ENCODE results near the gene ACSL1. TPM values are rescaled to one million over a fixed set of nuclear protein-coding genes. Genes with fewer than 3 reads are reported as not detected.

Gene ACSL1, protein sequence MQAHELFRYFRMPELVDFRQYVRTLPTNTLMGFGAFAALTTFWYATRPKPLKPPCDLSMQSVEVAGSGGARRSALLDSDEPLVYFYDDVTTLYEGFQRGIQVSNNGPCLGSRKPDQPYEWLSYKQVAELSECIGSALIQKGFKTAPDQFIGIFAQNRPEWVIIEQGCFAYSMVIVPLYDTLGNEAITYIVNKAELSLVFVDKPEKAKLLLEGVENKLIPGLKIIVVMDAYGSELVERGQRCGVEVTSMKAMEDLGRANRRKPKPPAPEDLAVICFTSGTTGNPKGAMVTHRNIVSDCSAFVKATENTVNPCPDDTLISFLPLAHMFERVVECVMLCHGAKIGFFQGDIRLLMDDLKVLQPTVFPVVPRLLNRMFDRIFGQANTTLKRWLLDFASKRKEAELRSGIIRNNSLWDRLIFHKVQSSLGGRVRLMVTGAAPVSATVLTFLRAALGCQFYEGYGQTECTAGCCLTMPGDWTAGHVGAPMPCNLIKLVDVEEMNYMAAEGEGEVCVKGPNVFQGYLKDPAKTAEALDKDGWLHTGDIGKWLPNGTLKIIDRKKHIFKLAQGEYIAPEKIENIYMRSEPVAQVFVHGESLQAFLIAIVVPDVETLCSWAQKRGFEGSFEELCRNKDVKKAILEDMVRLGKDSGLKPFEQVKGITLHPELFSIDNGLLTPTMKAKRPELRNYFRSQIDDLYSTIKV
- total RNA-seq (2011; cell fraction: chromatin; rRNA removed; ENCODE audit: low replicate concordance): 7.8 and 10.5 TPM in 2 replicates
- total RNA-seq (2011; cell fraction: nucleolus; rRNA removed): 3.7 and 4.2 TPM in 2 replicates
- 6.9 and 7.2 TPM in 2 replicates for total RNA-seq (2011; cell fraction: nucleoplasm; rRNA removed)
- total RNA-seq (2014; rRNA removed) (14.0 and 14.3 TPM in 2 replicates), total RNA-seq (2014; rRNA removed; fragmentation: Illumina TruSeq; extraction: Trizol) (23.6 and 25.3 TPM in 2 replicates), total RNA-seq (2015; rRNA removed; fragmentation: Illumina TruSeq; extraction: Trizol) (15.2 and 15.9 TPM in 2 replicates), total RNA-seq (2021) (22.2 and 22.6 TPM in 2 replicates), polyA plus RNA-seq (2011; rRNA removed) (6.7 and 21.8 TPM in 2 replicates), polyA plus RNA-seq (2014; fragmentation: Illumina TruSeq; extraction: Trizol) (24.1 and 24.4 TPM in 2 replicates), polyA plus RNA-seq (2014; fragmentation: Nextera tagmentation; extraction: Ambion mirVana) (10 to 100 TPM; 10.2 to 11.3 TPM), polyA plus RNA-seq (2014; rRNA removed) (15.0 TPM in 2 replicates), polyA minus RNA-seq (2011; rRNA and poly(A)+ RNA removed) (9.4 and 28.7 TPM in 2 replicates), Bru-seq, nascent RNA (percentile 66 among the genes with signal in this experiment), BruChase-seq, experiment 1, labeled RNA remaining after a 2-hour chase (percentile 67 among the genes with signal in this experiment), BruChase-seq, experiment 2, labeled RNA remaining after a 6-hour chase (percentile 68 among the genes with signal in this experiment)
- polyA plus RNA-seq (2011; cell fraction: cytosol; rRNA removed): 2.9 and 11.7 TPM in 2 replicates
- polyA plus RNA-seq (2011; cell fraction: nucleus; rRNA removed): 5.2 and 22.6 TPM in 2 replicates
- 13.0 and 38.4 TPM in 2 replicates for polyA plus RNA-seq (2012)
- polyA minus RNA-seq (2011; cell fraction: cytosol; rRNA and poly(A)+ RNA removed): 4.5 and 25.5 TPM in 2 replicates
- polyA minus RNA-seq (2011; cell fraction: nucleus; rRNA and poly(A)+ RNA removed): 2.6 and 14.3 TPM in 2 replicates
- long read RNA-seq, experiment 1, transcript ACSL1-202 (20 exons, 3,636 nt): minor isoform, 10 of 77 reads
- long read RNA-seq, experiment 1, transcript ACSL1-201 (21 exons, 3,832 nt): major isoform, 38 of 77 reads
- long read RNA-seq, experiment 1, partial matches to known transcripts: 7 of 77 reads
- long read RNA-seq, experiment 1, other reads (novel, unspliced or antisense): 21 of 77 reads
- long read RNA-seq, experiment 2, transcript ACSL1-201 (21 exons, 3,832 nt): major isoform, 8 of 17 reads
- long read RNA-seq, experiment 2, partial matches to known transcripts: 1 of 17 reads
- long read RNA-seq, experiment 2, other reads (novel, unspliced or antisense): 8 of 17 reads
- long read RNA-seq, experiment 3, partial matches to known transcripts: 2 of 7 reads
- long read RNA-seq, experiment 3, other reads (novel, unspliced or antisense): 2 of 7 reads

GRCh38 chr4:184825896-184826690 is at the start of gene ACSL1:
Gene ACSL1, minus strand, starts transcription at chr4:184825968. Its CDS starts 22,454 bp downstream, at chr4:184803514.
- H3K4me2 ChIP-seq (ENCODE audit: insufficient read depth, low read length): peak within 1 kb of the TSS; percentile 86
- H2AFZ ChIP-seq (ENCODE audit: low read depth, low read length): peak within 1 kb of the TSS; percentile 95
- FAIRE-seq: no peak
- DNase-seq (ENCODE audit: extremely low read depth in 1 of 4, low spot score in 3 of 4): peak; percentile 81 to 96 (median 94)
- H3K27me3 ChIP-seq (ENCODE audit: control insufficient read depth in 2 of 2, insufficient read depth in 2 of 2, low read length in 2 of 2): no peaks in the 10 kb centered on the region
- peaks cover 21 to 26% of the 10 kb centered on the region in 2 experiments for H3K4me1 ChIP-seq (replicated peaks in 1 of 2; ENCODE audit: control insufficient read depth in 2 of 2, insufficient read depth in 2 of 2, low read length in 2 of 2)
- H3K36me3 ChIP-seq (ENCODE audit: control insufficient read depth, insufficient read depth, low read length): no peaks in the 10 kb centered on the region
- H3K9me3 ChIP-seq (replicated peaks; ENCODE audit: control insufficient read depth, insufficient read depth, low read depth, low read length): no peaks in the 10 kb centered on the region
- peaks cover under 1% of the 10 kb centered on the region; the same call in 1 of the 2 replicates for H4K20me1 ChIP-seq (replicated peaks; ENCODE audit: control insufficient read depth, insufficient read depth, low read length)
- H3K79me2 ChIP-seq (ENCODE audit: control insufficient read depth, insufficient read depth, low read length): peaks cover 21% of the 10 kb centered on the region; the same call in 2 of the 3 replicates
- ChIA-PET POLR2A (interaction anchor here (0.9 to 1.0 kb wide), 2 partner anchors 13 to 18 kb away, joined by 3 read pairs; no protein-coding TSS in a partner anchor), CTCF (ENCODE audit: low intra/inter-chr PET ratio) (no interaction called here)
- H3K9ac ChIP-seq (ENCODE audit: insufficient read depth in 1 of 2, low read depth in 2 of 2, low read length in 2 of 2): peak within 1 kb of the TSS; percentile 59 to 96
- intact Hi-C loops (cut with micrococcal nuclease) (loop anchor here (2.0 to 10.0 kb wide), 2 partner anchors 29 to 79 kb away; no protein-coding TSS in a partner anchor), in situ Hi-C loops (cut with MboI) (no loop called here)
- 2% methylated on average over 54 of the region's 94 CpGs for WGBS (ENCODE audit: insufficient coverage, low coverage, missing lambda C conversion rate)
- peak within 1 kb of the TSS; percentile 61; the same call in 2 of the 3 replicates for H3K27ac ChIP-seq (ENCODE audit: extremely low read depth, low read depth, low read length)
- no peaks in the 10 kb centered on the region for H3K9me1 ChIP-seq (ENCODE audit: control insufficient read depth, insufficient read depth, low read length)
- TSS peak; percentile 91 for BruUV-seq (replicated peaks)
- H3K4me3 ChIP-seq: peak within 1 kb of the TSS; percentile 64
- peak; percentile 89 for ATAC-seq
- TF ChIP-seq ZNF436 (CRISPR knock-in tag; IDR thresholded peaks at IDR 0.05): no peak
- TF ChIP-seq FOXA1 (IDR thresholded peaks at IDR 0.05; ENCODE audit: borderline replicate concordance): no peak
- TF ChIP-seq NFIX (CRISPR knock-in tag; IDR thresholded peaks at IDR 0.05; ENCODE audit: low read depth): no peak
- TF ChIP-seq ZNF232 (CRISPR knock-in tag; IDR thresholded peaks at IDR 0.05): 0 out of 2 replicates have a peak, but pooled peaks have one; percentile 45
- TF ChIP-seq, protein P1, sequence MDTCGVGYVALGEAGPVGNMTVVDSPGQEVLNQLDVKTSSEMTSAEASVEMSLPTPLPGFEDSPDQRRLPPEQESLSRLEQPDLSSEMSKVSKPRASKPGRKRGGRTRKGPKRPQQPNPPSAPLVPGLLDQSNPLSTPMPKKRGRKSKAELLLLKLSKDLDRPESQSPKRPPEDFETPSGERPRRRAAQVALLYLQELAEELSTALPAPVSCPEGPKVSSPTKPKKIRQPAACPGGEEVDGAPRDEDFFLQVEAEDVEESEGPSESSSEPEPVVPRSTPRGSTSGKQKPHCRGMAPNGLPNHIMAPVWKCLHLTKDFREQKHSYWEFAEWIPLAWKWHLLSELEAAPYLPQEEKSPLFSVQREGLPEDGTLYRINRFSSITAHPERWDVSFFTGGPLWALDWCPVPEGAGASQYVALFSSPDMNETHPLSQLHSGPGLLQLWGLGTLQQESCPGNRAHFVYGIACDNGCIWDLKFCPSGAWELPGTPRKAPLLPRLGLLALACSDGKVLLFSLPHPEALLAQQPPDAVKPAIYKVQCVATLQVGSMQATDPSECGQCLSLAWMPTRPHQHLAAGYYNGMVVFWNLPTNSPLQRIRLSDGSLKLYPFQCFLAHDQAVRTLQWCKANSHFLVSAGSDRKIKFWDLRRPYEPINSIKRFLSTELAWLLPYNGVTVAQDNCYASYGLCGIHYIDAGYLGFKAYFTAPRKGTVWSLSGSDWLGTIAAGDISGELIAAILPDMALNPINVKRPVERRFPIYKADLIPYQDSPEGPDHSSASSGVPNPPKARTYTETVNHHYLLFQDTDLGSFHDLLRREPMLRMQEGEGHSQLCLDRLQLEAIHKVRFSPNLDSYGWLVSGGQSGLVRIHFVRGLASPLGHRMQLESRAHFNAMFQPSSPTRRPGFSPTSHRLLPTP (IDR thresholded peaks at IDR 0.05; ENCODE audit: borderline replicate concordance, extremely low read depth, insufficient read length): no peak
- no peak for TF ChIP-seq ZNF174 (CRISPR knock-in tag; IDR thresholded peaks at IDR 0.05)
- TF ChIP-seq ZNF263 (CRISPR knock-in tag; IDR thresholded peaks at IDR 0.05; ENCODE audit: borderline replicate concordance): peak; percentile 64
- TF ChIP-seq USF1 (CRISPR knock-in tag; IDR thresholded peaks at IDR 0.05): no peak
- TF ChIP-seq ESRRB (CRISPR knock-in tag; IDR thresholded peaks at IDR 0.05; ENCODE audit: borderline replicate concordance): no peak

Measured in K562 (cell line).